ENCODE measurements around the gene CST11. TPM values are rescaled to one million over a fixed set of nuclear protein-coding genes. Genes with fewer than 3 reads are reported as not detected.

The CST11 gene
- not detected in 2 replicates for total RNA-seq

GRCh38 chr20:23452776-23453175, at the start of gene CST11:
CST11 (minus strand) TSS chr20:23452876; CDS start chr20:23452811, 65 bp downstream.

GRCh38 chr20:23490817-23491216, 38.1 kb upstream of the CST11 start, which contains the start of gene CST8:
CST8 (plus strand) TSS chr20:23491117; CDS start chr20:23491668, 551 bp downstream.

GRCh38 chr20:23420943-23421931, 31.4 kb downstream of the CST11 start, which contains the start of gene NAPB:
NAPB (minus strand) TSS chr20:23421488; CDS start chr20:23421402, 86 bp downstream.

Other genes starting within 250 kb of the CST11 start
- gene NXT1, start 102.1 kb downstream of the CST11 start, total RNA-seq = 32.7 and 39.9 TPM in 2 replicates
- 8.1 and 9.4 TPM in 2 replicates for gene GZF1, start 90.7 kb downstream of the CST11 start, total RNA-seq
- gene NAPB, start 31.4 kb downstream of the CST11 start, total RNA-seq = 3.8 and 7.9 TPM in 2 replicates
- gene CSTL1, start 13.2 kb downstream of the CST11 start, total RNA-seq = not detected in 2 replicates
- gene CST8, start 38.2 kb upstream of the CST11 start, total RNA-seq = not detected in 2 replicates
- not detected in 2 replicates for gene CST9L, start 115.6 kb upstream of the CST11 start, total RNA-seq
- gene CST9, start 153.0 kb upstream of the CST11 start, total RNA-seq = not detected in 2 replicates
- gene CST3, start 185.1 kb upstream of the CST11 start, total RNA-seq = 815 and 985 TPM in 2 replicates
- not detected in 2 replicates for gene CST4, start 236.2 kb upstream of the CST11 start, total RNA-seq

Measured in cardiac atrium fibroblast (primary cell).